Right lung (tissue), 5 donors: ENCODE data around the gene RAI1. TPM values are rescaled to one million over a fixed set of nuclear protein-coding genes. Genes with fewer than 3 reads are reported as not detected.

Experiments
- DNase-seq, 2 donors: peaks; one replicate each; pipeline ENCODE4 v3.0.0-alpha.2; 2013
- polyA plus RNA-seq, 5 donors: library from polyadenylated mRNA; unstranded; fragments of 120-200 nt; gene quantifications; one replicate each; pipeline versions ENCODE4 v1.2.1 to v1.2.3, GENCODE V29; 2013; ENCODE audit warnings: inconsistent platforms in 1 of 5, low replicate concordance in 1 of 5; ENCODE audit not compliant: insufficient read length in 5 of 5, insufficient read depth in 1 of 5

Gene RAI1
- polyA plus RNA-seq, 5 donors: 24.0 to 37.7 (median 35.8) TPM

GRCh38 chr17:17857496-17857895 lies 176.2 kb downstream of the RAI1 start:
- DNase-seq: no peak

DNA sequence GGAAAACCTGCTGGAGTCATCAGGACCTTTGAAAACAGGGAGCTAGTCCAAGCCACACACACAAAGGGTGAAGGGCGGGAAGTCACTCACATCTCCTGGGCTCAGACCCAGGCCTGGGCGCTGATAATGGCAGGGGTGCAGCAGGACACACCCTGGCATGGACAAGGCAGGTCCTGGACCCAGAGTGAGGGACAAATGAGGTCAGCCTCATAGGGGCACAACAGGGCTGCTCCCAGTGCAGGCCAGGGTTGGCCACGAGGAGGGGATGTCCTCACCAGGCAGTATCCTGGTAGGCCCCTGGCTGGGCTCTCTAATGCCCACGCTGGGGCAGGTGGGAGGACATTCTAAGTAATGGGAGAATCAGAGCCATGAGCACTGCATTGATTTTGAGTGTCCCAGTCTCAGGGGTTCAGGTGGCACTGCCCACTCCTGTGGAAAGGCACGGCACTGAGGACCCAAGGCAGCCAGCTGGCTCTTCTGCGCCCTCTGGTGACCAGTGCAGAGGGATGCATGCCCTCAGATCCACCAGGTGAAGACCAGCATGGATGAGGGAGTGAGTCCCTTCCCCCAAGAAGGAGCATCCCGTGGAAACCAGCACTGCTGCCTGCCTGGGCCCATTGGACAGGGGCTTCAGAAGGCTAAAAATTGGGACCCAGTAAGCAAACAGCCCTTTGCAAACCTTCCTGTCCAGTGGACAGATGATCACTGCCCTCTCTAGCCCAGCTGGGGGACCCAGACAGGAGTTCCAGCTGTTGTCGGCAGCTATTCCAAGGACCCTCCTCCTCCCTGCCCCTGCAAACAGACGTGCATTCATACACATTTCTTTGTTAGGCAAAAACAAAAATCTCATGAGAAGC lies 178.9 kb downstream of the RAI1 start:
- peak; percentile 63 to 65 for DNase-seq

DNA sequence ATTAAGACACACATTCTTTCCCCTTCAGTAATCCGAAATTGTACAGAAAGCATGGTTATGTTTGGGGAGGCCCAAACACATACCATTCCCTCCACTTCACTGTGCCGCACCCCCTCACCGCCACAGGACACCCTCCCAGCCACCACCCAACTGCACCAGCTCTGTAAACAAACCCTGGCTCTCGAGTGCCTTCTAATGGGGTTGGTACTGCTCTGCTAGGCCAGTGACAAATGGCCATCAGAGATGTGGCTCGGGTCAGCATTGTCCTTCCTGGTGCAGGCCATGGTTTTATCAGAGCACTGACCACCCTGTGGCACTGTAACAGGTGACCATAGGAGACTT lies 179.5 kb downstream of the RAI1 start:
- DNase-seq: no peak

Other genes starting within 250 kb of the RAI1 start
- gene MED9, start 204.5 kb upstream of the RAI1 start, polyA plus RNA-seq: 10 to 100 TPM; 14.5 to 17.7 (median 16.6) TPM
- gene RASD1, start 185.1 kb upstream of the RAI1 start, polyA plus RNA-seq: 1 to 10 TPM; 1.5 to 3.4 (median 1.8) TPM
- gene PEMT, start 89.8 kb upstream of the RAI1 start, polyA plus RNA-seq: 10 to 100 TPM; 22.5 to 40.0 (median 28.3) TPM
- 10 to 100 TPM; 26.9 to 59.0 (median 32.6) TPM for gene SREBF1, start 155.5 kb downstream of the RAI1 start, polyA plus RNA-seq